ACC112 (cell line): Measurements from ENCODE around the gene EMC10.

ENCODE experiments used
- H2AFZ ChIP-seq: fragments of 200-600 bp; sonication (generic); one replicate; pipeline ENCODE4 v1.6.0; 2017; ENCODE audit warnings: antibody characterized with exemption, low read length; ENCODE audit not compliant: unreplicated experiment
- H3K27ac ChIP-seq: fragments of 200-600 bp; sonication (generic); 2 replicates; pipeline ENCODE4 v1.5.1; 2014; ENCODE audit warnings: low read depth, mild to moderate bottlenecking, antibody characterized with exemption, low read length, moderate library complexity
- H3K27me3 ChIP-seq: fragments of 200-600 bp; sonication (generic); 2 replicates; pipeline ENCODE4 v1.6.1; 2014; ENCODE audit warnings: mild to moderate bottlenecking, antibody characterized with exemption, low read length, moderate library complexity, mixed read lengths; ENCODE audit not compliant: insufficient read depth
- H3K36me3 ChIP-seq: fragments of 200-600 bp; sonication (generic); 2 replicates; pipeline ENCODE4 v1.6.1; 2016; ENCODE audit warnings: mild to moderate bottlenecking, antibody characterized with exemption, low read length, moderate library complexity, mixed read lengths; ENCODE audit not compliant: insufficient read depth
- H3K4me1 ChIP-seq: fragments of 200-600 bp; sonication (generic); one replicate; pipeline ENCODE4 v1.6.1; 2016; ENCODE audit warnings: low read length, mixed read lengths; ENCODE audit not compliant: insufficient read depth, unreplicated experiment, control insufficient read depth
- H3K4me3 ChIP-seq: fragments of 200-600 bp; sonication (generic); 2 replicates; pipeline ENCODE4 v1.5.1; 2014; ENCODE audit warnings: mild to moderate bottlenecking, low read depth, low read length
- H3K79me2 ChIP-seq: fragments of 200-600 bp; sonication (generic); one replicate; pipeline ENCODE4 v1.6.0; 2016; ENCODE audit warnings: low read length; ENCODE audit not compliant: control insufficient read depth, unreplicated experiment, insufficient read depth

The EMC10 gene

DNA sequence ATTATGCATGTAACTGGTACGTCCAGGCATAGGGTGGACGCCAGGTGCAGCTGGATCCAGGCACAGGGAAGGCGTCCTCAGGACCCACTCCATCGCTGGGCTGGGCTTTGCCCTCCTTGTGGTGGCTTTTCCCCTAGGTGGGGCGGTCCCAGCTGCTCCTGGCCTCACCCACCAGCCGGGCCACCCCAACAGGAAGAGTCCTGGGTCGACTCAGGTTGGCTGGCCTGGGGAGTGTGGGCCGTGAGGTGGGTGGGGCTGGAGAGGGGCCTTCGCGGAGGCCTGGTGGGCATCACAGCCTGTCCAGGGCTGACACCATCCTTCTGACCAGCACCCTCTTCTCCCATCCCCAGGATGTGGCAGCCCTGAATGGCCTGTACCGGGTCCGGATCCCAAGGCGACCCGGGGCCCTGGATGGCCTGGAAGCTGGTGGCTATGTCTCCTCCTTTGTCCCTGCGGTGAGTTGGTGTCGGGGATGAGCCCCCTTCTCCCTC is 3.5 kb downstream of the EMC10 start:
- Histone ChIP-seq H3K79me2 (peaks cover 9% of the 10 kb centered on the region), H3K4me3 (no peak overlapping the region), H2AFZ (no peak overlapping the region), H3K27me3 (no peaks in the 10 kb centered on the region), H3K36me3 (no peaks in the 10 kb centered on the region), H3K4me1 (peaks cover 6% of the 10 kb centered on the region), H3K27ac (no peak overlapping the region)

DNA sequence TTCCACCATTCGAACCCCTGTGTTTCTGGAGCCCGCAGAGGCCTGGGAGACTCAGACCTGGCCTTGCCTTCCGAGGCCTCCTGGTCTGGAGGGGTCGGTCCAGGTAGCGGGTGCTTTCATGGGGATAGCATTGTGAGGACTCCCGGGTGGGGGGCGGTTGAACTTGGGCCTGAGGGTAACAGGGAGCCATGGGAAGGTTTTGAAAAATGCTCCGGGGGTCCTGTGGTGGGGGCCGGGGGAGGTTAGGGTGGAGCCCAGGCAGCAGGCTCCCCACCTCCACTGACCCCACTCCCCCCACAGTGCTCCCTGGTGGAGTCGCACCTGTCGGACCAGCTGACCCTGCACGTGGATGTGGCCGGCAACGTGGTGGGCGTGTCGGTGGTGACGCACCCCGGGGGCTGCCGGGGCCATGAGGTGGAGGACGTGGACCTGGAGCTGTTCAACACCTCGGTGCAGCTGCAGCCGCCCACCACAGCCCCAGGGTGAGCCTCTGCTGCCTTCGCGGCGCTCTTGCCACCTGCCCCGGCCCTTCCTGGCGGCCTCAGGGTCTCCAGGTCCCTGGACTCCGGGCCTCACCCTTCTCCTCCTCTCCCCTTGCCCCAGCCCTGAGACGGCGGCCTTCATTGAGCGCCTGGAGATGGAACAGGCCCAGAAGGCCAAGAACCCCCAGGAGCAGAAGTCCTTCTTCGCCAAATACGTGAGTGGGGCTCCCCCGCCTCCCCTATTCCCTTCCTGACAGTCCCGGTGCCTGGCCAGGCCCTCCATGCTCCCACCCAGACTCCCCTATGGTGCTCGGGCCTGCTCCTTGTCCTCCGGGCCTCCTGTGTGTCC is 4.2 kb downstream of the EMC10 start:
- no peak overlapping the region for H3K4me3 ChIP-seq
- peaks cover 6% of the 10 kb centered on the region for H3K4me1 ChIP-seq
- no peak overlapping the region for H2AFZ ChIP-seq
- H3K36me3 ChIP-seq, result no peaks in the 10 kb centered on the region
- no peaks in the 10 kb centered on the region for H3K27me3 ChIP-seq
- H3K79me2 ChIP-seq, result peaks cover 9% of the 10 kb centered on the region
- H3K27ac ChIP-seq, result no peak overlapping the region

DNA sequence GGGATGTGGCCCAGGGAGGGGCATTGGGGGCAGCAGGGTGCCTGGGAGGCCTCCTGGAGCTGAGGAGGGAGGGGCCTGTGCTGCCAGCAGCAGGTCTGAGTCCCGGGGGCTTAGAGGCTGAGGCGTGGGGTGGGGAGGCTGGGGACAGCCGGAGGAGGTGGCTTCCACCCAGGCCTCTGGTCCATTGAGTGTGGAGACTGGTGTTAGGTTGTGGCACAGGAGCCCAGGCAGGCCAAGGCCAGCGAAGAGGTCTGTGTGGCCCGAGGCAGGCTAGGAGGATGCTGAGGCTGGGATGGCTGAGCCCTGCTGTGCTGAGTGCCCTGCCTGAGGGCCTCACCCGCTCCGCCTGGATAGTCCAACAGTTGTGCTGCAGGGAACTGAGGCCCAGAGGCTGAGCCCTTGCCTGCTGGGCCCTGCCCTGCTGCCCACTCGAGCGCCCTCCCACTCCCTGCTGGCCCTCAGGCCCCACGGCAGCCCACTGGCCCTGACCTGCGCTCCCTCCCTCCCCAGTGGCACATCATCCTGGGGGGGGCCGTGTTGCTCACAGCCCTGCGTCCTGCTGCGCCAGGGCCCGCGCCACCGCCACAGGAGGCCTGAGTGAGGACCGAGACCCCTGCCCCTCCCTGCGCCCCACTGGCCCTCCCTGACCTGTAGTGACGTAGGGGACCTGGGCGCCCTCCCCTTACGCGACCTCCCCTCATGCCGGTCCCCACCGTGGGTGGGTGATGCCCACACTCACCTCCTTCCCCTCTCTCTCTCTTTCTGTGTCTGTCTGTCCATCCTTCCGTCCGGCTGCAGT is 5.2 kb downstream of the EMC10 start:
- Histone ChIP-seq H3K4me1 (peaks cover 6% of the 10 kb centered on the region), H3K27ac (no peak overlapping the region), H3K27me3 (0 out of 2 replicates have a peak, but pooled peaks cover 2% of the 10 kb centered on the region), H3K4me3 (no peak overlapping the region), H3K79me2 (peaks cover 9% of the 10 kb centered on the region), H3K36me3 (0 out of 2 replicates have a peak, but pooled peaks cover 1% of the 10 kb centered on the region), H2AFZ (no peak overlapping the region)

DNA sequence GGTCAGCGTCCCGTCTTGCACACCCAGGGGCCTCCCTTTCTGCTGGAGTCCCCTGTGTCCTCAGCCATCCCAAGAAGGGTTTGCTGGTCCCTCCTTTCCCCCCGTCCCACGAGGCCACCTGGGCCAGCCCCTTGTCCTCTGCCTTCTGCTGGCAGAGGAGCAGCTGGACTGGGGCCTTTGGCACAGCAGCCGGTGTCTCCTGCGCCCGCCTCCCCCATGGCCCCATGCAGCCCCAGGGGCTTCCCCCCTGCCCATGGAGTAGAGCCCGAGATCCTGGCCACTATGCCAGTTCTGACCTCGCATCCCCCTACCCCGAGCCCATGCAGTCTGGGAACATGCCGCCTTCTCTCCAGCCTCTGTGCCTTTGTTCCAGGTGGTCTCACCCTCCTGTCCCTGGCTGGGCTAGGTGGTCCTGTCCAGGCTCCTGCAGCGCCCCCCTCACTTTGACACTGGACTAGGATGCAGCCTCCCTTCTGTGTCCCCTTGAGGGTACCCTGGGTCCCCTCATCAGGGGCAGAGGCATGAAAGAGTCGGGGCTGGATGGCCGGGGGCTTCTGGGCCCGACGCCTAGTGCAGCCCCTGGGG is 6.1 kb downstream of the EMC10 start:
- H3K4me3 ChIP-seq, result no peak overlapping the region
- 0 out of 2 replicates have a peak, but pooled peaks cover 7% of the 10 kb centered on the region for H3K27me3 ChIP-seq
- peaks cover 4% of the 10 kb centered on the region for H3K4me1 ChIP-seq
- H3K36me3 ChIP-seq, result 0 out of 2 replicates have a peak, but pooled peaks cover 4% of the 10 kb centered on the region
- H3K79me2 ChIP-seq, result peaks cover 8% of the 10 kb centered on the region
- no peak overlapping the region for H2AFZ ChIP-seq
- no peak overlapping the region for H3K27ac ChIP-seq

DNA sequence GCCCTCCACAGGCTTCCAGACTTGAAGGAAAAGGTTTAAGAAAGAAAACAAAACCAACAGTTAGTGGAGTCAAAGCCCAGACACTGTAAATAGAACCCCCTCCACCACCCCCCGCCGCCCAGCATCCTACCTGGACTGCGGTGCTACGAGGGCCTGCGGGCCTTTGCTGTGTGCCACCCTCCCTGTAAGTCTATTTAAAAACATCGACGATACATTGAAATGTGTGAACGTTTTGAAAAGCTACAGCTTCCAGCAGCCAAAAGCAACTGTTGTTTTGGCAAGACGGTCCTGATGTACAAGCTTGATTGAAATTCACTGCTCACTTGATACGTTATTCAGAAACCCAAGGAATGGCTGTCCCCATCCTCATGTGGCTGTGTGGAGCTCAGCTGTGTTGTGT is 6.6 kb downstream of the EMC10 start:
- 0 out of 2 replicates have a peak, but pooled peaks cover 7% of the 10 kb centered on the region for H3K27me3 ChIP-seq
- H3K79me2 ChIP-seq, result peaks cover 3% of the 10 kb centered on the region
- no peak overlapping the region for H3K4me3 ChIP-seq
- H3K4me1 ChIP-seq, result no peaks in the 10 kb centered on the region
- H3K27ac ChIP-seq, result no peak overlapping the region
- no peak overlapping the region for H2AFZ ChIP-seq
- 0 out of 2 replicates have a peak, but pooled peaks cover 4% of the 10 kb centered on the region for H3K36me3 ChIP-seq

DNA sequence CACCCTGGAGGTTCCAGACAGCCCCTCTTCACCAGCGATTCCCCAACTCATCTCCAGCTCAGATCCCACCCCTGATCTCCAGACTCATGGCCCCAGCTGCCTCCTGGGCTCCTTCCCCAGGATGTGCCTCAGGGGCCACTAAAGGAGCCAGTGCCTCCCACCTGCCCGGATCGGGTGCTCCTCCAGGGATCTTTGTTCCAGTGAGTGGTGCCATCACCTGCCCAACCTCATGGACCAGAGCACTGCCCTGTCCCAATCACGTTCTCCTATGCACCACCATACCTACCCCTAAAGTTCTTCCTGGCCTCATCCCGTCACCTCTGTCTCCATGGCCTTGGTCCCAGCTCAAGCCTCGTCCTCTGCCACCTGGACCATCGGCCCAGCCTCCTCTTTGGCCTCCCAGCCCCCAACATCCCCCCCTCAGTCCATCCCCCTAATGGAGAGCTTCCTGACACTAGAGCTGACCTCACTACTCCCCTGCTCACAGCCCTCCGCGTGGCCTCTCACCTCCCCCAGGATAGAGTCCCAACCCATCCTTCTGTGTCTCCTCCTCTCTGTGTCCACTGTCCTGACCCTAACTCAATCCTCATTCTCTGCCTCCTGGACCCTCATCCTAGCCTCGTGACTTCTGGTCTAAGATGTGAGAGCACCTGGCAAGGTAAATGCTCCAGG is 9.1 kb downstream of the EMC10 start:
- Histone ChIP-seq H2AFZ (no peak overlapping the region), H3K36me3 (0 out of 2 replicates have a peak, but pooled peaks cover 4% of the 10 kb centered on the region), H3K27me3 (peaks cover 22% of the 10 kb centered on the region), H3K27ac (no peak overlapping the region), H3K79me2 (no peaks in the 10 kb centered on the region), H3K4me1 (no peaks in the 10 kb centered on the region), H3K4me3 (no peak overlapping the region)

DNA sequence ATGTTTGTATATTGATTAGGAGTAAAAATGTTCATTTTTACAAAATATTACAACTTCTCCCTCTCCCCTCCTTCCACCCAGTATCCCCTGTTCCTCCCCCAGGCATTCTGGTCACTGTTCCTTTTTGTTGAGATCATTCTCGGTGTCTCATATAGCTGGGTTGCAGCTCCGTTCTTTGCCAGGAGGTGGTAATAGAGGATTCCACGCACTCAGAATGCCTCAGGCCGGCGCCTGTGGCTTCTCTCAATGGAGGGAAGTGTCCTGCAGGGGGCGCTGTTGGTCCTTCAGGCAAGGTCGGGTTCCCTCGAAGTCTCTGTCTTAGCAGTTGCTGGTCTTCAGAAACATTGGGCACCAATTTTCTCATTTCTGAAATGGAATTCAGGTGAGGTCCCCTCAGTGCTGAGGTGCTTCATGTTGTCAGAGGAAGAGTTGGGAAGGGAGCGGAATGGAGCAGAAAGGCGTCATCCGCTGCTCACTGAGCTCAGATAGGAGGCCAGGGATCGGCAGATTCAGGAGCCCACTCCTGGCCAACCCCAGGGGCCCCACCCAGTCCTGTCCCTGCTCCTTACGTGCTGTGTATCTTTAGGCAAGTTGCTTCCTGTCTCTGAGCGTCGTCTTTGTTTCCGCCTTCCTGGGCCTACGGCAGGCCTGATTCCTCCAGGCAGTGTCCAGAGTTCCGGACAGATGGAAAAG is 10.7 kb downstream of the EMC10 start:
- Histone ChIP-seq H3K4me1 (no peaks in the 10 kb centered on the region), H3K79me2 (no peaks in the 10 kb centered on the region), H3K27ac (no peak overlapping the region), H3K4me3 (no peak overlapping the region), H3K27me3 (peaks cover 36% of the 10 kb centered on the region), H3K36me3 (0 out of 2 replicates have a peak, but pooled peaks cover 4% of the 10 kb centered on the region), H2AFZ (no peak overlapping the region)

DNA sequence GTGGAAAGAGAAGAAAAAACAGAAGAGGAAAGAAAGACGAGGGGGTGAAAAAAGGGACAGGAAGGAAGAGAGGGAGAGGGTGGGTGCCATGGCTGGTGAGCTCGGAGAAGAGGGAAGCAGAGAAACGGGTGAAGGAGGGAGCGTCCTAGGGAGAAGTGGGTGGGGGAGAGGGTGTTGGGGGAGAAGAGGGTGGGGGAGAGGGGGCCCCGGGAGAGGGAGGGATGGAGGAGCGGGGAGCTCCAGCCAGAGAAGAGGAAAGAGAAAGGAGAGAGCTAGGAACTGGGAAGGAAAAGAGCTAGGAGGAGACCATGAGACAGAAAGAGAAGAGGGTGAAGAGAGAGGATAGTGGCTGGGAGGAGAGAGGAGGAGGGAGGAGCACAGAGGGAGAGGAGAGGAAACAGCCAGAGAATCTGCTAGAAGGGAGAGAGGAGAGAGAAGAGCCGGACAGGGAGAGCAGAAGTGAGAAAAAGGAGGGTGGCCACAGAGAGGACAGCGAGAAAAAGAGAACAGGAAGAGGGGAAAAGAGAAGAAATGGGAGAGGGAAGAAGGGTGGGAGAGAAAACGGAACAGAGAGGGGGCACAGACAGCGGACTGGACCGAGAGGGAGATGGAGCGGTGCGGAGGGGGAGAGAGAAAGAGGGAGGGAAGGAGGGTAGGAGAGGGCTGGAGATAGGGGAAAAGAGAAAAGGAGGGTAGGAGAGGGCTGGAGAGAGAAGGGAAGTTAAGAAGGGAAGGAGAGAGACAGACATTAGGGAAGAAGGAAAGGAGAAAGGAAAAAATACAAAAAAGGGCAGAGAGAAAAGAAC is 12.3 kb downstream of the EMC10 start:
- Histone ChIP-seq H3K27ac (no peak overlapping the region), H3K4me3 (no peak overlapping the region), H2AFZ (no peak overlapping the region), H3K79me2 (no peaks in the 10 kb centered on the region), H3K4me1 (no peaks in the 10 kb centered on the region), H3K36me3 (0 out of 2 replicates have a peak, but pooled peaks cover 4% of the 10 kb centered on the region), H3K27me3 (peaks cover 43% of the 10 kb centered on the region)

DNA sequence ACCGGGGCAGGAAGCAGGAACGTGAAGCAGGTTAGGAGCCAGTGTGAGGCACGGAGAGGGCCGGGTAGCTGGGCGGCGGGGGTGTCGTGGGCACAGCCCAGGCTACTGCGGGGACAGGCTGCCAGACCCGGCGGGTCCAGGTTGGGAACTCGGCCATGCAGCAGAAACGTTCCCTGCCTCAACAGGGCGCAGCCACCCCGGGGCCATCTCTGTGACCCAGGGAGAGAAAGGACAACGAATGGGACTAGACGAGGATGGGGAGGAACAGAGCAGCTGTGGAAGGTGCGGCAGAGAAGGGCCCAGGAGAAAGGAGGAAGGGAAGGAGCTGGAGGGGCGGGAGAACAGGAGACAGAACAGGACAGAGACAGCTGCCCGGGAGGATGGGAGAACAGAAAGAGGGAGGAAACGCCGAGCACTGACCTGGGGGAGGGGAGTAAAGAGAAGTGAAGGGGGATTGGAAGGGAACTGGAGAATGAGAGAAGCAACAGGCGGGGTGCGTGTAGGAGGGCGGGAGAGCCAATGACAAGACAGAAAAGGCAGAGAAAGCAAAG is 13.2 kb downstream of the EMC10 start:
- Histone ChIP-seq H3K27me3 (peaks cover 47% of the 10 kb centered on the region), H3K36me3 (0 out of 2 replicates have a peak, but pooled peaks cover 4% of the 10 kb centered on the region), H3K4me1 (no peaks in the 10 kb centered on the region), H3K4me3 (no peak overlapping the region), H3K79me2 (no peaks in the 10 kb centered on the region), H3K27ac (no peak overlapping the region), H2AFZ (no peak overlapping the region)
